ENCODE results near the gene PCAT6.

PCAT6 gene

GRCh38 chr1:202844259-202844658 lies 33.5 kb downstream of the PCAT6 start:
- in situ Hi-C loops (cut with MboI; ENCODE audit: low sequenced_read_pairs): no loop called here

- in situ Hi-C loops (cut with MboI; ENCODE audit: low sequenced_read_pairs): no loop called here
These were observed 34.2 kb downstream of the PCAT6 start for GRCh38 chr1:202844935-202845334.

- in situ Hi-C loops (cut with MboI; ENCODE audit: low sequenced_read_pairs): no loop called here
These were observed 37.4 kb downstream of the PCAT6 start for GRCh38 chr1:202848191-202848542.

GRCh38 chr1:202850593-202851362 lies 40.0 kb downstream of the PCAT6 start:
- in situ Hi-C loops (cut with MboI; ENCODE audit: low sequenced_read_pairs): no loop called here

- in situ Hi-C loops (cut with MboI; ENCODE audit: low sequenced_read_pairs): no loop called here
These were observed 41.6 kb downstream of the PCAT6 start for GRCh38 chr1:202852163-202852904.

- in situ Hi-C loops (cut with MboI; ENCODE audit: low sequenced_read_pairs): no loop called here
These were observed 44.0 kb downstream of the PCAT6 start for GRCh38 chr1:202854787-202855186.

- in situ Hi-C loops (cut with MboI; ENCODE audit: low sequenced_read_pairs): no loop called here
These were observed 45.3 kb downstream of the PCAT6 start for GRCh38 chr1:202856014-202856413.

- in situ Hi-C loops (cut with MboI; ENCODE audit: low sequenced_read_pairs): no loop called here
These were observed 46.4 kb downstream of the PCAT6 start for GRCh38 chr1:202857136-202857610.

- in situ Hi-C loops (cut with MboI; ENCODE audit: low sequenced_read_pairs): no loop called here
These were observed 47.6 kb downstream of the PCAT6 start for GRCh38 chr1:202858331-202858730.

- in situ Hi-C loops (cut with MboI; ENCODE audit: low sequenced_read_pairs): no loop called here
These were observed 48.1 kb downstream of the PCAT6 start for GRCh38 chr1:202858789-202859414.

GRCh38 chr1:202860744-202861419 lies 50.1 kb downstream of the PCAT6 start:
- in situ Hi-C loops (cut with MboI; ENCODE audit: low sequenced_read_pairs): no loop called here
